Measurements from ENCODE around the gene ARID3A.

GRCh38 chr19:1006711-1007398 is 81.0 kb downstream of the ARID3A start:
- TF ChIP-seq POLR2A (IDR thresholded peaks at IDR 0.05; ENCODE audit: low read length) = no peak
- TF ChIP-seq GATA1 (IDR thresholded peaks at IDR 0.05; ENCODE audit: low read depth, low read length) = no peak

Measured in erythroblast (primary cell).